ENCODE results near the gene GSK3B.

GRCh38 chr3:119831022-119831421 is 263.2 kb downstream of the GSK3B start:
- TF ChIP-seq SP1 (IDR thresholded peaks at IDR 0.05) (no peak), ARNT (IDR thresholded peaks at IDR 0.05) (no peak), PKNOX1 (IDR thresholded peaks at IDR 0.05) (no peak), ELF4 (IDR thresholded peaks at IDR 0.05) (no peak), HDGF (IDR thresholded peaks at IDR 0.05; ENCODE audit: borderline replicate concordance) (no peak), LEF1 (IDR thresholded peaks at IDR 0.05; ENCODE audit: borderline replicate concordance) (no peak)

Measured in HEK293T (cell line).